ENCODE results near the gene CFAP65.

CFAP65 gene

GRCh38 chr2:219041252-219041651, at the start of gene CFAP65:
Gene CFAP65 (minus strand): TSS chr2:219041516. CDS start chr2:219039048, 2,468 bp downstream.
- Histone ChIP-seq H3K27me3 (ENCODE audit: control insufficient read depth in 2 of 2, insufficient read depth in 2 of 2, low read length in 2 of 2) (peaks cover 7% of the 10 kb centered on the region in 2 donors), H3K9me3 (ENCODE audit: control insufficient read depth in 2 of 2, low read length in 2 of 2) (no peaks in the 10 kb centered on the region), H3K4me1 (ENCODE audit: control insufficient read depth in 2 of 2, insufficient read depth in 2 of 2, low read length in 2 of 2) (peaks cover 4 to 13% of the 10 kb centered on the region in 2 donors), H3K36me3 (ENCODE audit: control insufficient read depth in 2 of 2, insufficient read depth in 2 of 2, low read length in 2 of 2) (no peaks in the 10 kb centered on the region), H3K4me3 (ENCODE audit: low read length in 2 of 2) (peak within 1 kb of the TSS; percentile 53 to 56), H3K9ac (ENCODE audit: low read depth in 1 of 2, low read length in 2 of 2) (no peak within 1 kb of the TSS), H3K27ac (ENCODE audit: low read depth in 2 of 2, low read length in 2 of 2) (no peak within 1 kb of the TSS)

- Histone ChIP-seq H3K27ac (ENCODE audit: low read depth in 2 of 2, low read length in 2 of 2) (no peak overlapping the region), H3K4me3 (ENCODE audit: low read length in 2 of 2) (no peak overlapping the region), H3K9me3 (ENCODE audit: control insufficient read depth in 2 of 2, low read length in 2 of 2) (no peaks in the 10 kb centered on the region), H3K9ac (ENCODE audit: low read depth in 1 of 2, low read length in 2 of 2) (no peak overlapping the region), H3K4me1 (ENCODE audit: control insufficient read depth in 2 of 2, insufficient read depth in 2 of 2, low read length in 2 of 2) (peaks cover 0 to 8% of the 10 kb centered on the region in 2 donors), H3K36me3 (ENCODE audit: control insufficient read depth in 2 of 2, insufficient read depth in 2 of 2, low read length in 2 of 2) (peaks cover 7 to 9% of the 10 kb centered on the region in 2 donors), H3K27me3 (ENCODE audit: control insufficient read depth in 2 of 2, insufficient read depth in 2 of 2, low read length in 2 of 2) (no peaks in the 10 kb centered on the region)
Observed at GRCh38 chr2:219090436-219091299, 49.4 kb upstream of the CFAP65 start.

- Histone ChIP-seq H3K9ac (ENCODE audit: low read depth in 1 of 2, low read length in 2 of 2) (no peak overlapping the region), H3K27ac (ENCODE audit: low read depth in 2 of 2, low read length in 2 of 2) (no peak overlapping the region), H3K36me3 (ENCODE audit: control insufficient read depth in 2 of 2, insufficient read depth in 2 of 2, low read length in 2 of 2) (peaks cover 3 to 6% of the 10 kb centered on the region in 2 donors), H3K27me3 (ENCODE audit: control insufficient read depth in 2 of 2, insufficient read depth in 2 of 2, low read length in 2 of 2) (no peaks in the 10 kb centered on the region), H3K9me3 (ENCODE audit: control insufficient read depth in 2 of 2, low read length in 2 of 2) (no peaks in the 10 kb centered on the region), H3K4me3 (ENCODE audit: low read length in 2 of 2) (no peak overlapping the region), H3K4me1 (ENCODE audit: control insufficient read depth in 2 of 2, insufficient read depth in 2 of 2, low read length in 2 of 2) (no peaks in the 10 kb centered on the region)
Observed at GRCh38 chr2:219089330-219089729, 48.0 kb upstream of the CFAP65 start.

- no peaks in the 10 kb centered on the region for H3K9me3 ChIP-seq (ENCODE audit: control insufficient read depth in 2 of 2, low read length in 2 of 2)
- H3K36me3 ChIP-seq (ENCODE audit: control insufficient read depth in 2 of 2, insufficient read depth in 2 of 2, low read length in 2 of 2), result peaks cover 2 to 4% of the 10 kb centered on the region in 2 donors
- H3K4me3 ChIP-seq (ENCODE audit: low read length in 2 of 2), result no peak overlapping the region
- H3K27ac ChIP-seq (ENCODE audit: low read depth in 2 of 2, low read length in 2 of 2), result no peak overlapping the region
- H3K27me3 ChIP-seq (ENCODE audit: control insufficient read depth in 2 of 2, insufficient read depth in 2 of 2, low read length in 2 of 2), result no peaks in the 10 kb centered on the region
- peaks cover 7% of the 10 kb centered on the region in 2 donors for H3K4me1 ChIP-seq (ENCODE audit: control insufficient read depth in 2 of 2, insufficient read depth in 2 of 2, low read length in 2 of 2)
- H3K9ac ChIP-seq (ENCODE audit: low read depth in 1 of 2, low read length in 2 of 2), result no peak overlapping the region
Observed at GRCh38 chr2:219087848-219088247, 46.5 kb upstream of the CFAP65 start.

- peaks cover under 1 to 2% of the 10 kb centered on the region in 2 donors for H3K36me3 ChIP-seq (ENCODE audit: control insufficient read depth in 2 of 2, insufficient read depth in 2 of 2, low read length in 2 of 2)
Observed at GRCh38 chr2:219087361-219087760, 46.0 kb upstream of the CFAP65 start.

GRCh38 chr2:219086196-219086595, 44.9 kb upstream of the CFAP65 start:
- Histone ChIP-seq H3K27me3 (ENCODE audit: control insufficient read depth in 2 of 2, insufficient read depth in 2 of 2, low read length in 2 of 2) (no peaks in the 10 kb centered on the region), H3K36me3 (ENCODE audit: control insufficient read depth in 2 of 2, insufficient read depth in 2 of 2, low read length in 2 of 2) (peaks cover 0 to 2% of the 10 kb centered on the region in 2 donors), H3K9me3 (ENCODE audit: control insufficient read depth in 2 of 2, low read length in 2 of 2) (no peaks in the 10 kb centered on the region), H3K4me1 (ENCODE audit: control insufficient read depth in 2 of 2, insufficient read depth in 2 of 2, low read length in 2 of 2) (peaks cover 22% of the 10 kb centered on the region in 2 donors), H3K27ac (ENCODE audit: low read depth in 2 of 2, low read length in 2 of 2) (no peak overlapping the region), H3K9ac (ENCODE audit: low read depth in 1 of 2, low read length in 2 of 2) (no peak overlapping the region), H3K4me3 (ENCODE audit: low read length in 2 of 2) (no peak overlapping the region)

More at GRCh38 chr2:219087361-219087760, 46.0 kb upstream of the CFAP65 start:
- Histone ChIP-seq H3K27me3 (ENCODE audit: control insufficient read depth in 2 of 2, insufficient read depth in 2 of 2, low read length in 2 of 2) (no peaks in the 10 kb centered on the region), H3K4me1 (ENCODE audit: control insufficient read depth in 2 of 2, insufficient read depth in 2 of 2, low read length in 2 of 2) (peaks cover 12% of the 10 kb centered on the region in 2 donors), H3K27ac (ENCODE audit: low read depth in 2 of 2, low read length in 2 of 2) (no peak overlapping the region), H3K9me3 (ENCODE audit: control insufficient read depth in 2 of 2, low read length in 2 of 2) (no peaks in the 10 kb centered on the region), H3K4me3 (ENCODE audit: low read length in 2 of 2) (no peak overlapping the region), H3K9ac (ENCODE audit: low read depth in 1 of 2, low read length in 2 of 2) (no peak overlapping the region)

GRCh38 chr2:219084791-219085190, 43.5 kb upstream of the CFAP65 start:
- H3K9ac ChIP-seq (ENCODE audit: low read depth in 1 of 2, low read length in 2 of 2), result no peak overlapping the region
- H3K4me3 ChIP-seq (ENCODE audit: low read length in 2 of 2), result no peak overlapping the region
- no peaks in the 10 kb centered on the region for H3K9me3 ChIP-seq (ENCODE audit: control insufficient read depth in 2 of 2, low read length in 2 of 2)
- no peaks in the 10 kb centered on the region for H3K27me3 ChIP-seq (ENCODE audit: control insufficient read depth in 2 of 2, insufficient read depth in 2 of 2, low read length in 2 of 2)
- peaks cover 32 to 34% of the 10 kb centered on the region in 2 donors for H3K4me1 ChIP-seq (ENCODE audit: control insufficient read depth in 2 of 2, insufficient read depth in 2 of 2, low read length in 2 of 2)
- no peak overlapping the region for H3K27ac ChIP-seq (ENCODE audit: low read depth in 2 of 2, low read length in 2 of 2)
- peaks cover 0 to 2% of the 10 kb centered on the region in 2 donors for H3K36me3 ChIP-seq (ENCODE audit: control insufficient read depth in 2 of 2, insufficient read depth in 2 of 2, low read length in 2 of 2)

GRCh38 chr2:219082332-219082958, 41.1 kb upstream of the CFAP65 start:
- Histone ChIP-seq H3K4me1 (ENCODE audit: control insufficient read depth in 2 of 2, insufficient read depth in 2 of 2, low read length in 2 of 2) (peaks cover 42 to 47% of the 10 kb centered on the region in 2 donors), H3K36me3 (ENCODE audit: control insufficient read depth in 2 of 2, insufficient read depth in 2 of 2, low read length in 2 of 2) (peaks cover 2 to 8% of the 10 kb centered on the region in 2 donors), H3K27ac (ENCODE audit: low read depth in 2 of 2, low read length in 2 of 2) (peak overlapping the region; percentile 89 to 96), H3K9ac (ENCODE audit: low read depth in 1 of 2, low read length in 2 of 2) (peak overlapping the region in 1 of 2 donors; percentile 62), H3K4me3 (ENCODE audit: low read length in 2 of 2) (peak overlapping the region; percentile 31 to 49), H3K9me3 (ENCODE audit: control insufficient read depth in 2 of 2, low read length in 2 of 2) (no peaks in the 10 kb centered on the region), H3K27me3 (ENCODE audit: control insufficient read depth in 2 of 2, insufficient read depth in 2 of 2, low read length in 2 of 2) (no peaks in the 10 kb centered on the region)

- H3K4me3 ChIP-seq (ENCODE audit: low read length in 2 of 2), result peak overlapping the region; percentile 31 to 49
- peak overlapping the region in 1 of 2 donors; percentile 62 for H3K9ac ChIP-seq (ENCODE audit: low read depth in 1 of 2, low read length in 2 of 2)
- peak overlapping the region; percentile 89 to 96 for H3K27ac ChIP-seq (ENCODE audit: low read depth in 2 of 2, low read length in 2 of 2)
Observed at GRCh38 chr2:219081701-219082331, 40.5 kb upstream of the CFAP65 start.

More at GRCh38 chr2:219081701-219082331, 40.5 kb upstream of the CFAP65 start:
- Histone ChIP-seq H3K9me3 (ENCODE audit: control insufficient read depth in 2 of 2, low read length in 2 of 2) (no peaks in the 10 kb centered on the region), H3K36me3 (ENCODE audit: control insufficient read depth in 2 of 2, insufficient read depth in 2 of 2, low read length in 2 of 2) (peaks cover 8 to 12% of the 10 kb centered on the region in 2 donors), H3K4me1 (ENCODE audit: control insufficient read depth in 2 of 2, insufficient read depth in 2 of 2, low read length in 2 of 2) (peaks cover 42 to 47% of the 10 kb centered on the region in 2 donors), H3K27me3 (ENCODE audit: control insufficient read depth in 2 of 2, insufficient read depth in 2 of 2, low read length in 2 of 2) (no peaks in the 10 kb centered on the region)

All from mucosa of rectum (tissue), 2 donors.